ENCODE results near the gene MXD4. TPM values are rescaled to one million over a fixed set of nuclear protein-coding genes. Genes with fewer than 3 reads are reported as not detected.

MXD4 gene
- total RNA-seq, 4 donors from 2014 or later, result 38.8 to 86.4 (median 59.2) TPM

- Histone ChIP-seq H3K36me3 (peaks cover 5 to 25% (median 22%) of the 10 kb centered on the region in 4 donors), H3K9me3 (no peaks in the 10 kb centered on the region), H3K27me3 (no peaks in the 10 kb centered on the region), H3K4me3 (no peak overlapping the region), H3K27ac (replicated peaks in 1 of 4) (peak overlapping the region; percentile 29 to 49 (median 40)), H3K4me1 (peaks cover 43 to 69% (median 62%) of the 10 kb centered on the region in 4 donors)
- intact Hi-C loops (cut with DNase I), result loop anchor here (2.0 to 5.0 kb wide), 3 partner anchors 17 to 218 kb away; partner anchors contain the start of genes CFAP99 and ZFYVE28
- WGBS, result 25% methylated on average over 5 of the region's 5 CpGs
- TF ChIP-seq POLR2AphosphoS5 (IDR thresholded peaks at IDR 0.05) (no peak), EP300 (IDR thresholded peaks at IDR 0.05) (no peak), POLR2A (IDR thresholded peaks at IDR 0.05; ENCODE audit: low read depth) (no peak), CTCF (IDR thresholded peaks at IDR 0.05) (peak in 1 of 3 experiments; percentile 29)
- no peak for DNase-seq (ENCODE audit: extremely low spot score)
These were observed 18.1 kb downstream of the MXD4 start for GRCh38 chr4:2243681-2244380.

GRCh38 chr4:2241410-2242353 lies 20.2 kb downstream of the MXD4 start, which contains the start of the genes HAUS3 and POLN:
Gene HAUS3, minus strand, starts transcription at chr4:2242121. Its CDS starts 1,175 bp downstream, at chr4:2240946.
Gene POLN, minus strand, starts transcription at chr4:2242121. Its CDS starts 12,890 bp downstream, at chr4:2229231.
- Histone ChIP-seq H3K4me1 (peaks cover 51 to 90% (median 82%) of the 10 kb centered on the region in 4 donors), H3K36me3 (peaks cover 0 to 14% (median 7%) of the 10 kb centered on the region in 4 donors), H3K4me3 (peak within 1 kb of the TSS; percentile 75 to 94 (median 84)), H3K27me3 (no peaks in the 10 kb centered on the region), H3K9me3 (no peaks in the 10 kb centered on the region), H3K27ac (replicated peaks in 1 of 4) (peak within 1 kb of the TSS; percentile 77 to 89 (median 82))
- intact Hi-C loops (cut with DNase I), result loop anchor here (2.0 to 5.0 kb wide), 3 partner anchors 19 to 221 kb away; partner anchors contain the start of genes CFAP99 and ZFYVE28
- DNase-seq (ENCODE audit: extremely low spot score), result peak; percentile 99
- under 1% methylated on average over 31 of the region's 88 CpGs for WGBS
- TF ChIP-seq POLR2AphosphoS5 (IDR thresholded peaks at IDR 0.05) (peak; percentile 94 to 99), CTCF (IDR thresholded peaks at IDR 0.05) (no peak), EP300 (IDR thresholded peaks at IDR 0.05) (no peak), POLR2A (IDR thresholded peaks at IDR 0.05; ENCODE audit: low read depth) (peak; percentile 65)

- H3K27ac ChIP-seq (replicated peaks in 1 of 4), result peak overlapping the region in 3 of 4 donors; percentile 77 to 89 (median 80)
- peaks cover 51 to 87% (median 81%) of the 10 kb centered on the region in 4 donors for H3K4me1 ChIP-seq
These were observed 20.9 kb downstream of the MXD4 start for GRCh38 chr4:2241003-2241402.

More at GRCh38 chr4:2241003-2241402, 20.9 kb downstream of the MXD4 start:
- peak overlapping the region; percentile 75 to 94 (median 84) for H3K4me3 ChIP-seq
- H3K27me3 ChIP-seq, result no peaks in the 10 kb centered on the region
- DNase-seq (ENCODE audit: extremely low spot score), result no peak
- 8% methylated on average over 7 of the region's 7 CpGs for WGBS
- H3K9me3 ChIP-seq, result no peaks in the 10 kb centered on the region
- peaks cover 0 to 20% (median 7%) of the 10 kb centered on the region in 4 donors for H3K36me3 ChIP-seq
- TF ChIP-seq POLR2A (IDR thresholded peaks at IDR 0.05; ENCODE audit: low read depth) (no peak), EP300 (IDR thresholded peaks at IDR 0.05) (no peak), CTCF (IDR thresholded peaks at IDR 0.05) (no peak), POLR2AphosphoS5 (IDR thresholded peaks at IDR 0.05) (no peak)
- intact Hi-C loops (cut with DNase I), result loop anchor here (5.0 kb wide), 2 partner anchors 176 to 221 kb away; partner anchors contain the start of genes CFAP99 and ZFYVE28

Measured in esophagus muscularis mucosa (tissue), 4 donors.